CD4-positive, alpha-beta T cell treated with Interleukin-21 for 1 hour (primary cell): ENCODE results near the gene ANKIB1.
A peak's percentile ranks its signal among the peaks of the same experiment; 100 is the strongest.
"Not testable (repeated sequence)": the region's sequence is repeated elsewhere in the genome, so short reads cannot be mapped to it uniquely, and the experiment has no call there.

Experiments used
- DNase-seq: peaks from one replicate; pipeline ENCODE4 v3.0.0-alpha.2; 2020

Gene ANKIB1

DNA sequence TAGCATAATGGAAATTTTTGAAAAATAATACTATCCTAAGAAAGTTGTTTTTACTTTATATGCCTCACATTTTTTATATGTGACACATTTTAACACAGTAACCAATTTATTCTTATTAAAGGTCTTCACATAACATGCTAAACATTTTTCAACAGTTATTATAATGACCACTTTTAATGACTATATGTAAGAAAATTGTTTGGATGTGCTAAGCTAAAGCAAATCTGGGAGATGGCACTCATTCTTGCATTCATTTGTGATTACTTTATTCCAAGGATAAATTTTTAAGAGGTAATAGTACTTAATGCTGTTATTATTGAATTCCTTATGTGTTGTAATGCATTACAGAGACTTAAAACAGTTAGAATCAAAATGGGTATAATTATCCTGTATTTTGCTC is 88.1 kb downstream of the ANKIB1 start:
- no peak for DNase-seq

DNA sequence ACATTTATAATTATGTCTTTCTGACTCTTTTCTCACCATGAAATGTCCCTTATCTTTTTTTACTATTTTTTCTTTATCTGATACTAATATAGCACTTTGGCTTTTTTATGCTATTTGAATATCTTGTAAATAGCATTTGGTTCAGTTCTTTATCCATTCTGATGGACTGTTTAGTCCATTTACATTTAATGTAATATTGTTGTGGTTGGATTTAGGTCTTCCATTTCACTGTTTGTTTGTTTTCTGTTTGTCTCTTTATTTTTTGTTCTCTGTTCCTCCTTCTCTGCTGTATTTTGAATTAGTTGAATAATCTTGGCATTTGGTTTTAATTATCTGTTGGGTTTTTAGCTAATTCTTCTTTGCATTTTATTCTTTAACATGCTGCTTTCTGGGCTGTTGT is 89.8 kb downstream of the ANKIB1 start:
- no peak for DNase-seq

DNA sequence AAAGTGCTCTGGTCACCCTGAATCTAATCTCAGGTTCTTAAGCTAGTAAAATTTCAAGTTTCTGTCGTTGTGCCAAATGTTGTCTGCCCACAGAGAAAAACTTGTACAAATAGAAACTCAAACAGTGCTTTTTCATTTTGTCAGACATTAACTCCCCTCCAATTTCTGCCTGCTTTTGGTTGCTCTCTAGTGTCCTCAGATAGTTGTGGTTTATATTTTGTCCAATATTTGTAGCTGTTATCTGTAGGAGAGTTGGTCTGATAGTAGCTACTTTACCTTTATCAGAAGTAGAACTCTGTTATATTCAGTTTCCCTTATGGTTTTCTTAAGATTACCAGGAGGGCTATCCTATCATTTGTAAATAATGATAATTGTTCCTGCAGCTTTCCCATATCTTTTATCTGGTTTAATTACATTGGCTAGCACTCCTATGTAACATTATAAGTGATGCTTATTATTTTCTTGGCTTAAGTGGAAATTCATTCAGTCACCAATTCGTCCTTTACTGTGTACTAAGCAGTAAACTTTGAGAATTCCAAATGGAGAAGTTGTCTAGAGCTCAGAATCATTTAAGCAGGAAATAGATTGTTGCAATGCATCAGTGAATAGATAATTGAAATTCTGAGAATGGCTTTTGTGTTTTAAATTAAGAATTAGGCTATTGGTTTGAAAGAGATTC is 91.0 kb downstream of the ANKIB1 start:
- no peak for DNase-seq

DNA sequence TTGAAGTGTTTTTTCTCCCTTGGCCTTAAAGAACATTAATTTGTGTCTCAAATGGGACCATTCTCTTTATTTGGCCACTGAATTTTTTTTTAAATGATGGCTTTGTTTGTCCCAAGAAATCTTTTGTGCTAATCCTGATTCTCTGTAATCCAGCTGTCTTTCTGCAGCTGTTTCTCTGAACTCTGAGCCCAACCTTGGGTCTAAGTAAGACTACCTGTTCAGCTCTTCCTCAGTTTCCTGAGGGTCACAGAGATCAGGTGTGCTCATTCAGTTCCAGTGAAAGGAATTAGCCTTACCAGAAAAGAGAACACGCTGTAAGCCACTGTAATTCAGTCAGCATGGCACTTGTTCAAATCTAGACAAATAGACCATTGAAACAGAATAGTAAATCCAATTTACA is 94.2 kb downstream of the ANKIB1 start:
- no peak for DNase-seq

DNA sequence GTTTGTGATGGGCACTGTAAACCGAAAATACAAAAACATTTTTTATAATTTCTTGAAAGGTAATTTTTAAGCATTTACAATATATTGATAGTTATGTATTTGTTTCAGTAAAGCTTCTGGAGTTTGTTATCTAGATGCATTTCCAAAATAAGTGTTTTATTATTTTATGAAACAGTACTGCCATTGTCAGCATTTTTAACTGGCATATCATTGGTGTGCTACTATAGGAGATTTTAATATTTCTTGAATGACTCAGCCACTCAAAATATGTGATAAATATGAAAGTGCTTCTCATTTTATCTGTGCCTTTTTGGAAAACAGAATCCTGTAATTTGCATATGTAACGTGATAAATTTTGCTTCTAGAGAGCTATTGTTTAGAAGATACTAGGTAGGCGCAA is 97.9 kb downstream of the ANKIB1 start:
- DNase-seq, result no peak

DNA sequence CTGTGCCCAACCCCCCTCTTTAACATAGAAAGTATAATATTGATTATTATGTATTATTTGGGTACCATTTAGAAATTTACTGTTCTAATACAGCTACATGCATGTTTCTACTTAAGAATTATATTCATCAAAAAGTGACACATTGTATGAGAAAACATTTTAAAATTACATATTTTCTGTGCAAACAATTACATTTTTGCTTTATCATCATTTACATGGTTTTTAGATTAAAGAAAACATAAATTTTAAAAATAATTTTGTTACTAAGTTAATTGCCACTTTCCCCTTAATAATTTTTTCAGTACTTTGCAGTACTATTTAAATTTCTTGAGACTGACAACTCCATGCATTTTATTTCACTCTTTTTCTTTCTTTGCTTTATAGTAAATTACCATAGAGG is 106.2 kb downstream of the ANKIB1 start:
- DNase-seq, result no peak

DNA sequence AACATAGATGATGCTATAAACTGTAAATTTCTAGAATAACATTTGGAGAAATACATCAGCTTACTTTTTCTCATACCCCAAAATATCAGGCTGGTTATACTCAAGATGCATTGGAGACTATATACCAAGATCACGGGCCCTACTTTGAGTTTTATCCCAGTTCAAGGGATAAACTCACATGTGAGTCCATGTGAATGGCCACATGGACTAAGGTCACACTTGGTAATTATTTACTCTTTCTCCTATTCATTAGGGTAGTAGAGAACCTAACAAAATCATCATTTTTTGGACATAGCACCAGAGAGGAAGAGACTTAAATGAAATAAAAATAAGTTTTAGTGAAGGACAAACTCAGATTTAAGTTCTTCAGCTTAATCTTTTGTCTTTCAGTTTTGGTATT is 108.4 kb downstream of the ANKIB1 start:
- no peak for DNase-seq

DNA sequence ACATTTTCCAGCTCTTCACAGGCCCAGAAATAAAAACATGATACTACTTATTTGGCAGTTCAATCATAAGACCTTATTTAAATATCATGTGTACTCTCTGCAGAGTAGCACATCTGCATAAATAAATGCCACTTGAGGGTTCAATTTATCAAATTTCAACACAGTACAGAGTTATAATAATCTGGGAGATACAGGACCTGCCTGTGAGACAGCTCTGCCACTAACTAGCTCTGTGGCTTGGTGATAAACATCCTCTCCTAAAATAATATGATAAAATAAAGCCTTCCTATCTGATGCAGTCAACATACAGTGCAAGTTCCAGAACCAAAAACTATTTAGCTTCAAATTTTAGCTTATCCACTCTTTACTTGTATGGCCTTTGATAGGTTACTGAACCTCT is 110.6 kb downstream of the ANKIB1 start:
- DNase-seq, result no peak

DNA sequence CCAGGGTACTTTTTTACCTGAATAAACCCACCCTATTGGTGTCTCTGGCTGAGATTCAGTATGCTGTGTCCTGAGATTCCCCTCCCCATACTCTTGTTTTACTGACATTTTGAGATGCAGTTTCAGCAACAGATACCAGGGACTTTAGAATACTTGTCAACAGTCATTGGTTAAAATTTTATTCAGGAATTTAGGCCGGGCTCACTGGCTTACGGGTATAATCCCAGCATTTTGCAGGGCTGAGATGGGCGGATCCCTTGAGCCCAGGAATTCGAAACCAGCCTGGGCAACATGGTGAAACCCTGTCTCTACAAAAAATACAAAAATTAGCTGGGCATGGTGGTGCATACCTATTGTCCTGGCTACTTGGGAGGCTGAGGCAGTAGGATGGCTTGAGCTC is 111.5 kb downstream of the ANKIB1 start:
- no peak for DNase-seq

DNA sequence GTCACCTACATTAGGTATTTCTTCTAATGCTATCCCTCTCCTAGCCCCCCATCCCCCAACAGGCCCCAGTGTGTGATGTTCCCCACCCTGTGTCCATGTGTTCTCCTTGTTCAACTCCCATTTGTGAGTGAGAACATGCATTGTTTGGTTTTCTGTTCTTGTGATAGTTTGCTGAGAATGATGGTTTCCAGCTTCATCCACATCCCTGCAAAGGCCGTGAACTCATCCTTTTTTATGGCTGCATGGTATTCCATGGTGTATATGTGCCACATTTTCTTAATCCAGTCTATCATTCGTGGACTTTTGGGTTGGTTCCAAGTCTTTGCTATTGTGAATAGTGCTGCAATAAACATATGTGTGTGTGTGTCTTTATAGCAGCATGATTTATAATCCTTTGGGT is 113.4 kb downstream of the ANKIB1 start:
- not testable (repeated sequence) for DNase-seq

DNA sequence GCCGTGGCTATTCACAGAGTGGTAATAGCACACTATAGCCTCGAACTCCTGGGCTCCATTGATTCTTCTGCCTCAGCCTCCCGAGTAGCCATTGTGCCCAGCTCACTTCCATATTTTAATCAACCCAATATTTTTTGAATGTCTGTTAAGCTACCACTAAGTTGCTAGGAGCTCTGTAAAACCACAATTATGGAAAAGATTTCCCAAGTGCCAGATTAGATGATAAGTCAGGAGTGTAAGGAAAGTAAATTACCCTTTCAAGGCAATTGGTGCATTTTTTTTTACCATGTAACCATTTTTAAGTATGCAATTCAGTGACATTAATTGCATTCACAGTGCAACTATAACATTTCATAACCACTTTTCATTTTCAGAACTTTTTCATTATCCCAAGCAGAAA is 114.0 kb downstream of the ANKIB1 start:
- no peak for DNase-seq

DNA sequence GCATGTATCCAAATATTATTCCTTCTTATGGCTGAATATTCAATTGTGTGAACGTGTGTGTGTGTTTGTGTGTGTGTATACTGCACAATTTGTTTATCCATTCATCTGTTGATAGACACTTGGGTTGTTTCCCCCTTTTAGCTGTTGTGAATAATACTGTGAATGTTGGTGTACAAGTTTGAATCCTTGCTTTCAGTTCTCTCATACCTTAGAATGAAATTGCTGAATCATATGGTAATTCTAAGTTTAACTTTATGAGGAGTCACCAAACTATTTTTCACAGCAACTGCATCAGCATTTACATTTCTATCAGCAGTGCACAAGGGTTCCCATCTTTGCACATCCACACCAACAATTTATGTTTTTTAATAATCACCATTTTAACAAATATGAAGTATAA is 114.6 kb downstream of the ANKIB1 start:
- DNase-seq, result no peak

DNA sequence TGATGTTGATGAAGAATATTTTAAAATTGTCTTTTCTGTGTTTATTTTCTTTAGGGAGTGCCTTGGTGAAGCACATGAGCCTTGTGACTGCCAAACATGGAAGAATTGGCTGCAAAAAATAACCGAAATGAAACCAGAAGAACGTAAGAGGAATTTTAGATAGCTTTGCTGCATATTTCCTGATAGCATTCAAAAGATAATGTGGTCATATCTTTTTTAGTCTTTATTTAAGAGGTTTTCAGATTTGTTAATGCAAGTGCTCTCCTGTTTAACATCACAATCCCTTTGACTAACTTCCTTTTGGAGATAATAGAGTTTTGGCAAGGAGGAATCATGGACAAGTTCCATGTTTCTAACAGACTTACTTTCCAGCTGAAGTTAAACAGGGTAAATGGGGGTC is 116.4 kb downstream of the ANKIB1 start:
- DNase-seq, result no peak

DNA sequence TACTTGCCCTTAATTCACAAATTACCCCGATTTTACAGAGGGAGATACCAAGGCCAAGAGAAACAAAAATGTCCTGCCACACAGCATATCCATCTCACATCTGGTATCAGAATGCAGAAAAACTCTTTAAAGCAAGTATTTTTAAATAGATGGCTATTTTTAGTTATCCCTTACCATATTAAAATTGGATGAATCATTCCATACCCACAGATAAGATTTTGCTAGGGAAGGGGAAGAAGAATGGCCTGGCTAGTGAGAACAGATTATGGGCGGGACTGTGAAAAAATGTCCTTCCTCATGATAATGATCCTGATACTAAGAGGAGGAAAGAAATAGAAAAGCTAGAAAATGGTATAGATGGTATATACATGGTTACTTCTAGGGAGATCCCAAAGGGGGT is 121.0 kb downstream of the ANKIB1 start:
- no peak for DNase-seq

DNA sequence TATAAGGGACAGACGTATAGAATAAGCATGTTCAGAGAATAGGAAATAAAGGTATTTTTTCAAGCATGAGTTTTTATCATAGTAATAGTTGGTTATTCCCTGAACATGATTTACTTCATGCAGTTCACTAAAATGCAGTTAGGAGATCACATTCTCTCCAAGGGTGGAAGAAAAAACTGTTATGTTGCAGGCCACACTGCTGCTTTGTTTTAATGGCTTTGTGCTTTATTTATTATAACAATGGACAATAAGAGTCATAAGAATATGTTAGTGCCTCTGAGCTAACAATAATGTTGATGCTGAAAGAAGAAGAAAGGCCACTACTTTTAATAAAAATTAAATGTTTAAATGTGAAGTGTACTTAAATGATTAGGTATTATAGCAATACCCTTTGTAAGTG is 123.0 kb downstream of the ANKIB1 start:
- DNase-seq, result no peak

DNA sequence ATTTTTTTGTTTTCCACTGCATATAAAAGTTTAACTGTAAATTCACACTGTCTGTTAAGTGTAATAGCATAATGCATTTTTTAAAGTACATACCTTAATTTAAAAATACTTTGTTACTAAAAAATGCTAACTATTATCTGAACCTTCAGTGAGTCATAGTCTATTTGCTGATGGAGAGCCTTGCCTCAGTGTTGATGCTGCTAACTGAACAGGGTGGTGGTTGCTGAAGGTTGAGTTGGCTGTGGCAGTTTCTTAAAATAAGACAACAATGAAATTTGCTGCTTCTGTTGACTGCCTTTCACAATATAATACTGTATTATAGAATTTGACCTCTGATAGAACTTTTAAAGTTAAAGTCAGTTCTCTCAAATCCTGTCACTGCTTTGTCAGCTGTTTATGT is 129.2 kb downstream of the ANKIB1 start:
- DNase-seq, result no peak

DNA sequence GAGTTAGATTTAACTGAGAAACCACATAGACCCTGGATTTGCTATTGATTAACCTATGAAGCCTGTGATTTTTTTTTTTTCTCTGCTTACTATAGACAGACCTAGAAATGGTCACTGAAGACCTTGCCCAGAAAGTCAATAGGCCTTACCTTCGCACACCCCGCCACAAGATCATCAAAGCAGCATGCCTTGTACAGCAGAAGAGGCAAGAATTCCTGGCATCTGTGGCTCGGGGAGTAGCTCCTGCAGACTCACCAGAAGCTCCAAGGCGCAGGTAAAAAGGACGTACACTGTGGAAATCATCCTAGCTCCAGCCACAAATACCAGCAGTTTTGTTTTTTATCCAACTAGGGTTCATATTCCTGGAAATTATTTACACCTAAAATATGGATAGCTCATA is 145.3 kb downstream of the ANKIB1 start:
- no peak for DNase-seq

DNA sequence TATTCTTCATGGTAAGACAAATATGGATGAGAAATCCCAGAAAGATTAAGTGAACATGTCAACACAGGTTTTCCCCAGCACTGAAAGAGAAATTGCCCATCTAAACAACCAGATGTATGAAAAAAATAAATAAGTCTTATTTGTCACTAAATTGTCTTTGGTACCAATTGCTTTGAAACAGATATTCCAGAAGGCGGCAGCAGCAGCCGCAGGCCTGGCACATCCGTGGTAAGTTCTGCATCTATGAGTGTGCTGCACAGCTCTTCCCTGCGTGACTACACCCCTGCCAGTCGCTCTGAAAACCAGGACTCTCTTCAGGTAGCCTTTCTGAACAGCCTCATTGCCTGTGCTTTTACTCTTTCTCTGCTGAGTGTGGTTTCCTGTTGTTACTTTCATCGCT is 151.8 kb downstream of the ANKIB1 start:
- DNase-seq, result no peak

DNA sequence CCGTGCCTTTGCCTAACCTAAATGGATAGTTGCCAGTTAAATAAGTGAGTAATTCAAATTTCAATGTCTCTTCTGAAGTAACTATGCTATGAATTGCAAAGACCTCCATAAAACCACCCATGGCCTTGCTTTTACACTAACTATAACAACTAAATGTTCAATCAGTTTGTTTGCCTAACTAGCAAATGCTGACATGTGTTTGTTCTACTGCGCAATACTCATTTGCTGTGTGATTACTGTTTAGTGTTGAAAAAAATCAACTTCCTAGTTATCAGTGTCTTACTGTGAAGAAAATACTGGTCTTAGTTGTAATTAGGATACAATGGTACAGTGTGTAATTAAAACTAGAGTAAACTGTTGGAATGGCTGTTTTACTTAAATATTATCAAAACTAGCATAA is 154.2 kb downstream of the ANKIB1 start:
- no peak for DNase-seq

DNA sequence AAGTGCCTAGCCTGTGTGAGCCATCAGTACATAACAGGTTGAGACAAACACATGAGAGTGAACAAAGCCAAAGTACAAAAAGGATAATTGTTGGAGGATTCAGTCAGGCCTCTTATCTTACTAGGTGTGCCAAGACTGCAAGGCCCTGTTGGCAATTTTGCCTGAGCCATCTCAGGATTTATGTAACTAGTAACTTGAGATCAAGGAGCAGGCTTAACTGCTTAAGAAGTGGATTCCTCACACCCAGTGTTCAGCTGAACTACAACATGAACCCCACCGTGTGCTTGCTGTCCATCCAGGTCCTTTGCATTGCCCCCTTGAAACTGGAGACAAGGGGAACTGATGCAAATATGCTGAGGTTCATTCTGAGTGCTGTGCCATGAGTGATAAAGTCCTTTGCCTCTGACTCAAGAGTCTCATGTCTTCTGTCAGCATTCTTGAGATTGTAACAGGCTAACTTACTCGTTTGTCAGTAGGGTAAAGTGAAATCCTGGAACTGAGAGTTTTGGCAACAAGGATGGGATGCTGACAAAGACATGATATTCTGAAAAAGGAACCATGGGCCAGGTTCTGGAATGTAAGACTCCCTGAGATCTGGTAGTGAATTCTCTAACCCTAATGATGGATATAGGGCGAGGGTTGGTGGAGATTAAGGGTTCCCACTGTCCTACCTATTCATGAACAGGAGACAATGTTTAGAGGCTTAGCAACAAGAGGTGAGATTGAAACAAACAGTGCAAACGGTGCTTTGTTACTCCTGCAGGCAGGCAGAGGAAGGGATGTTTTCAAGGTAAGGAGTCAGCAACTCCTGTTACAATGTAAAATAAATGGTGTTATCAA is 157.4 kb downstream of the ANKIB1 start:
- no peak for DNase-seq

DNA sequence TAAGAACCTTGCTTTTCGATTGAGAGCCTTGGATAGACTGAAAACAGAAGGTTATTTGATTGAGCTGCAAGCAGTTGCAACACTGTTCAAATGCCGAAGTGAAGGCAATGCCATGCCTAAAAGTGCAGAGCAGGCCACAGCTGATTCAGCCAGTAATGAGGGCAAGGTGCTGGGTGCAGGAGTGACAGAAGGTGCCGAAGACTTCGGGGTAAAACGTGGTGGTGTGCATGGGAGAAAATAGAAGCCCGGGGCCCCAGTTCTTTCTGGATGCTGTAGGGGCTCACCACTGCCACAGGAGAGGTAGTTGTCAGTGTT is 157.9 kb downstream of the ANKIB1 start:
- DNase-seq, result no peak

DNA sequence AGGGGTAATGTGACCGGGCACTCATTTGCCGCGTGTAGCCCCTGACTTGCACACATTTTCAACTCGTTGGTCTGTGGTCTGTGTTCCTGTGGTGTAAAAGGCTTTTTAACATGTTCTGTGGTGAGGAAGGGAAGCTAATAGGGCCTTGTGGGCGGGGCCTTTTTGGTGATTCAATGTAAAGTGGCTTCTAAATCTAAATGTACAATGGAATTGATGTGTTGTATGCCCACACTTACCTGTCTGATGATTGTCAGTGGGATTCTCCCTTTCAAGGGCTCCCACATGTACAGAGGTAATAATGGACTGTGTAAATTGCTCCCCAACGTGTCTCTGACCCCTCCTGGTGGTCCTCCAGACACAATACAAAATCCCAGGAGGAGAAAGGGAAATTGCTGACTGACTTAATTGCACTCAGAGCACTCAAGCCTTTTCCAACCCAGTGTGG is 158.4 kb downstream of the ANKIB1 start:
- DNase-seq, result peak; percentile 37

DNA sequence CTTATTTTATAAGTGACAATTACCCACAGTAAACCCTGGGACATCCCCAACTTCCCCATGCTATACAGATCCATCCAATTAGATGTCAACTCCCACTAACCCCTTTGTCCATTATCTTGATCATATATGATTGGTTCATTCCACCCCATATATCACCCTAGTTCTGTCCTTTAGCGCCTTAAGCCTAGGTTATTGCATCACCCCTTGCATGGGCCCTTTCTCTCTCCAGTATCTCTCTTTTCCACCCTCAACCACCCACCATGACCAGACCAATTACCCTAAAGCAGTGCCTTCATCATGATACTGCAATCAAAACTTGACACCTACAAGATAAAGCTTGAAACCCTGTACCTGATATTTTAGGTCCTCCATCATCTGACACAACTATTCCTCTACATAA is 163.6 kb downstream of the ANKIB1 start:
- no peak for DNase-seq

DNA sequence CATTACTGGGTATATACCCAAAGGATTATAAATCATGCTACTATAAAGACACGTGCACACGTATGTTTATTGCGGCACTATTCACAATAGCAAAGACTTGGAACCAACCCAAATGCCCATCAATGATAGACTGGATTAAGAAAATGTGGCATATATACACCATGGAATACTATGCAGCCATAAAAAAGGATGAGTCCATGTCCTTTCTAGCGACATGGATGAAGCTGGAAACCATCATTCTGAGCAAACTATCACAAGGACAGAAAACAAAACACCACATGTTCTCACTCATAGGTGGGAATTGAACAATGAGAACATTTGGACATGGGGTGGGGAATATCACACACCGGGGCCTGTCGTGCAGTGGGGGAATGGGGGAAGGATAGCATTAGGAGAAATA is 164.4 kb downstream of the ANKIB1 start:
- DNase-seq, result not testable (repeated sequence)

DNA sequence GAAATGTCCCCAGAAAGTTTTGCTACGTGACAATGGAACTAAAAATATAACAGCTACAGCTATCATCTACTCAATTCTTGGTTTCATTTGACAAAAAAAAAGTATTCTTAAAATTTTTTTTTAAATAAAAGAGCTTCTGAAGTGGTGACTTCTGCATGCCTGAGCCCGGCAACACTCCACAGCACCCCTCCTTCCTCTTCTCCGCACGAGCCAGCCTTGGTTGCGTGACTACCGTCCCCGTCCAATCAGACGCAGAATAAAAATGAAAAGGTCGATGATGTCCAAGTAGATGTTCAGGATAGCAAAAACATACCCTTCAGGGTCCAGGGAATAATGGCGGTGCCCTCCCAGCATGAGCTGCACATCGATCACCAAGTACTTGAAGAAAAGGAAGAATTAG is 167.0 kb downstream of the ANKIB1 start:
- DNase-seq, result no peak
